Ammon's horn (tissue), 1 donor: ENCODE results near the gene ZNRF3.
"Not testable (repeated sequence)": the region's sequence is repeated elsewhere in the genome, so short reads cannot be mapped to it uniquely, and the experiment has no call there.

ENCODE experiments used
- DNase-seq: peaks from one replicate; pipeline ENCODE4 v3.0.0-alpha.2; 2016; ENCODE audit warnings: low spot score

Gene ZNRF3

GRCh38 chr22:28882878-28883656, at the start of gene ZNRF3:
TSS of gene ZNRF3 (plus strand) at chr22:28883572. CDS start at chr22:28883767, 195 bp downstream.
- DNase-seq: peak; percentile 98

GRCh38 chr22:28835630-28836189, 47.7 kb upstream of the ZNRF3 start:
- no peak for DNase-seq

- DNase-seq: no peak
Observed at GRCh38 chr22:28837640-28838039, 45.7 kb upstream of the ZNRF3 start.

- no peak for DNase-seq
Observed at GRCh38 chr22:28838971-28839370, 44.4 kb upstream of the ZNRF3 start.

GRCh38 chr22:28841111-28841510, 42.3 kb upstream of the ZNRF3 start:
- DNase-seq: no peak

- DNase-seq: no peak
Observed at GRCh38 chr22:28843633-28844032, 39.7 kb upstream of the ZNRF3 start.

- DNase-seq: not testable (repeated sequence)
Observed at GRCh38 chr22:28844277-28844676, 39.1 kb upstream of the ZNRF3 start.

GRCh38 chr22:28846994-28847393, 36.4 kb upstream of the ZNRF3 start:
- DNase-seq: no peak

- DNase-seq: peak; percentile 82
Observed at GRCh38 chr22:28855355-28856094, 27.8 kb upstream of the ZNRF3 start.

- DNase-seq: no peak
Observed at GRCh38 chr22:28856095-28856455, 27.3 kb upstream of the ZNRF3 start.

GRCh38 chr22:28857288-28857687, 26.1 kb upstream of the ZNRF3 start:
- DNase-seq: no peak

GRCh38 chr22:28864878-28865596, 18.3 kb upstream of the ZNRF3 start:
- no peak for DNase-seq

GRCh38 chr22:28867191-28867590, 16.2 kb upstream of the ZNRF3 start:
- DNase-seq: no peak

GRCh38 chr22:28868389-28868788, 15.0 kb upstream of the ZNRF3 start:
- DNase-seq: not testable (repeated sequence)

- DNase-seq: no peak
Observed at GRCh38 chr22:28869736-28870135, 13.6 kb upstream of the ZNRF3 start.

- DNase-seq: no peak
Observed at GRCh38 chr22:28873183-28873963, 10.0 kb upstream of the ZNRF3 start.

GRCh38 chr22:28874061-28874460, 9.3 kb upstream of the ZNRF3 start:
- no peak for DNase-seq

GRCh38 chr22:28874811-28875320, 8.5 kb upstream of the ZNRF3 start:
- no peak for DNase-seq

- DNase-seq: no peak
Observed at GRCh38 chr22:28882545-28882877, 861 bp upstream of the ZNRF3 start.

- DNase-seq: no peak
Observed at GRCh38 chr22:28883657-28883916, 215 bp downstream of the ZNRF3 start.

- DNase-seq: no peak
Observed at GRCh38 chr22:28883917-28884746, 760 bp downstream of the ZNRF3 start.
